ENCODE measurements around the gene PPP1R12B. TPM values are rescaled to one million over a fixed set of nuclear protein-coding genes. Genes with fewer than 3 reads are reported as not detected.

Gene PPP1R12B
- polyA plus RNA-seq, 1 experiment: 38.6 TPM

- POLR2A ChIA-PET: no interaction called here
- Histone ChIP-seq H3K9me3 (ENCODE audit: control insufficient read depth, insufficient read depth, low read length) (no peaks in the 10 kb centered on the region), H3K4me3 (ENCODE audit: low read depth, low read length) (no peak overlapping the region), H3K27me3 (ENCODE audit: control insufficient read depth, insufficient read depth, low read length) (peaks cover 18% of the 10 kb centered on the region), H3K27ac (ENCODE audit: low read depth, low read length) (no peak overlapping the region)
- no peak for TF ChIP-seq CTCF (IDR thresholded peaks at IDR 0.05; ENCODE audit: low read depth, low read length)
- CTCF ChIA-PET: interaction anchor here (0.6 to 7.7 kb wide), 3 partner anchors 133 to 400 kb away, joined by 3 to 121 read pairs (median 3); no protein-coding TSS in a partner anchor
- no peak for DNase-seq (ENCODE audit: low read depth, low spot score)
Measured at GRCh38 chr1:202320081-202320405, 28.5 kb upstream of the PPP1R12B start.

- POLR2A ChIA-PET: no interaction called here
- CTCF ChIA-PET: interaction anchor here (0.9 to 1.6 kb wide), 6 partner anchors 8 to 139 kb away, joined by 4 to 7 read pairs (median 6); partner anchors contain the start of gene LGR6
Measured at GRCh38 chr1:202323731-202324130, 24.8 kb upstream of the PPP1R12B start.

GRCh38 chr1:202324646-202325045 lies 23.9 kb upstream of the PPP1R12B start:
- CTCF ChIA-PET: interaction anchor here (1.4 kb wide), 1 partner anchor 9 kb away, joined by 7 read pairs; no protein-coding TSS in a partner anchor

More at GRCh38 chr1:202323731-202324130, 24.8 kb upstream of the PPP1R12B start:
- no peaks in the 10 kb centered on the region for H3K9me3 ChIP-seq (ENCODE audit: control insufficient read depth, insufficient read depth, low read length)
- peaks cover 10% of the 10 kb centered on the region for H3K27me3 ChIP-seq (ENCODE audit: control insufficient read depth, insufficient read depth, low read length)
- DNase-seq (ENCODE audit: low read depth, low spot score): no peak
- no peak overlapping the region for H3K27ac ChIP-seq (ENCODE audit: low read depth, low read length)
- H3K4me3 ChIP-seq (ENCODE audit: low read depth, low read length): no peak overlapping the region
- no peak for TF ChIP-seq CTCF (IDR thresholded peaks at IDR 0.05; ENCODE audit: low read depth, low read length)

GRCh38 chr1:202329891-202330290 lies 18.6 kb upstream of the PPP1R12B start:
- ChIA-PET POLR2A (no interaction called here), CTCF (interaction anchor here (1.6 to 2.1 kb wide), 3 partner anchors 14 to 145 kb away, joined by 3 to 12 read pairs (median 4); no protein-coding TSS in a partner anchor)
- Histone ChIP-seq H3K4me3 (ENCODE audit: low read depth, low read length) (no peak overlapping the region), H3K9me3 (ENCODE audit: control insufficient read depth, insufficient read depth, low read length) (no peaks in the 10 kb centered on the region), H3K27ac (ENCODE audit: low read depth, low read length) (no peak overlapping the region), H3K27me3 (ENCODE audit: control insufficient read depth, insufficient read depth, low read length) (no peaks in the 10 kb centered on the region)
- DNase-seq (ENCODE audit: low read depth, low spot score): no peak
- TF ChIP-seq CTCF (IDR thresholded peaks at IDR 0.05; ENCODE audit: low read depth, low read length): no peak

More at GRCh38 chr1:202324646-202325045, 23.9 kb upstream of the PPP1R12B start:
- DNase-seq (ENCODE audit: low read depth, low spot score): no peak
- POLR2A ChIA-PET: interaction anchor here (0.7 kb wide), 1 partner anchor 37 kb away, joined by 7 read pairs; no protein-coding TSS in a partner anchor
- Histone ChIP-seq H3K9me3 (ENCODE audit: control insufficient read depth, insufficient read depth, low read length) (no peaks in the 10 kb centered on the region), H3K4me3 (ENCODE audit: low read depth, low read length) (no peak overlapping the region), H3K27ac (ENCODE audit: low read depth, low read length) (no peak overlapping the region), H3K27me3 (ENCODE audit: control insufficient read depth, insufficient read depth, low read length) (peaks cover 10% of the 10 kb centered on the region)
- no peak for TF ChIP-seq CTCF (IDR thresholded peaks at IDR 0.05; ENCODE audit: low read depth, low read length)

- Histone ChIP-seq H3K4me3 (ENCODE audit: low read depth, low read length) (no peak overlapping the region), H3K27ac (ENCODE audit: low read depth, low read length) (no peak overlapping the region), H3K9me3 (ENCODE audit: control insufficient read depth, insufficient read depth, low read length) (no peaks in the 10 kb centered on the region), H3K27me3 (ENCODE audit: control insufficient read depth, insufficient read depth, low read length) (no peaks in the 10 kb centered on the region)
- POLR2A ChIA-PET: no interaction called here
- DNase-seq (ENCODE audit: low read depth, low spot score): no peak
- CTCF ChIA-PET: interaction anchor here (1.5 to 1.7 kb wide), 2 partner anchors 10 to 18 kb away, joined by 4 to 7 read pairs; no protein-coding TSS in a partner anchor
- TF ChIP-seq CTCF (IDR thresholded peaks at IDR 0.05; ENCODE audit: low read depth, low read length): no peak
Measured at GRCh38 chr1:202333861-202334260, 14.6 kb upstream of the PPP1R12B start.

All from AG04450 (cell line).